Progenitor cell of endocrine pancreas (in vitro differentiated cells): ENCODE data around the gene MBD3L4. TPM values are rescaled to one million over a fixed set of nuclear protein-coding genes. Genes with fewer than 3 reads are reported as not detected.

ENCODE experiments used
- DNase-seq: peaks from one replicate; pipeline ENCODE4 v3.0.0; 2021; ENCODE audit warnings: low spot score; ENCODE audit not compliant: unreplicated experiment
- H3K27ac Mint-ChIP-seq: 2 replicates; pipeline ENCODE4 v1.8.0; 2021; ENCODE audit warnings: mild to moderate bottlenecking, moderate library complexity, mixed read lengths
- H3K27me3 Mint-ChIP-seq: 2 replicates; pipeline ENCODE4 v1.8.0; 2021; ENCODE audit warnings: mixed read lengths
- H3K36me3 Mint-ChIP-seq: 2 replicates; pipeline ENCODE4 v1.8.0; 2022; ENCODE audit warnings: mixed read lengths; ENCODE audit not compliant: insufficient read depth
- H3K4me1 Mint-ChIP-seq: 2 replicates; pipeline ENCODE4 v1.8.0; 2021; ENCODE audit warnings: low read depth, mixed read lengths
- H3K4me3 Mint-ChIP-seq: 2 replicates; pipeline ENCODE4 v1.8.0; 2021; ENCODE audit warnings: low read depth, mild to moderate bottlenecking, moderate library complexity, mixed read lengths
- H3K9me3 Mint-ChIP-seq: 2 replicates; pipeline ENCODE4 v1.8.0; 2021; ENCODE audit warnings: low read depth, mixed read lengths
- total RNA-seq: library from RNA; stranded (reverse); gene quantifications from 2 replicates; pipeline ENCODE4 v1.2.1, GENCODE V29; 2021
- TF ChIP-seq, protein P1 (sequence below): fragments of 200-600 bp; sonication (generic); IDR thresholded peaks from one replicate; pipeline ENCODE4 v1.5.0; 2021; ENCODE audit warnings: antibody characterized with exemption, mild to moderate bottlenecking; ENCODE audit not compliant: unreplicated experiment

MBD3L4 gene
- total RNA-seq, 1 donor from 2014 or later: not detected

DNA sequence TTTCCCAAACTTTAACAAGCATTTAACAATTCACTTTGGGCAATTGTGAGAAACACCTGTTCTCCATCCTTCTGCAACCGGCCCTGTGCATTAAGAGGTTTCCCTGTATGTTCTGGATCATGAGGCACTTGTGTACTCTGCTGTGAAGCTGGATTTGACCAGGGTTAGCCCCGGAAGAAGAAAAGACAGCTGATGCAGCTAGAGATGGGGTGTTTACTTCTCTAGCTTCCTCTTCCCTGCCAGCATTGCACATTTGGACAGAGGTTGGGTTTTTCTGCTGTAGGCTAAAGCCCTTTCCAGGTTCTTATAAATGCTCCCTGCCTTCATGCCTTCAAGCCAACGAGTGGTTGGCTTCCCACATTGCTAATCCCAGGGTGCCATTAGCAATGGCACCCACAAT lies 39.6 kb downstream of the MBD3L4 start:
- TF ChIP-seq, protein P1, sequence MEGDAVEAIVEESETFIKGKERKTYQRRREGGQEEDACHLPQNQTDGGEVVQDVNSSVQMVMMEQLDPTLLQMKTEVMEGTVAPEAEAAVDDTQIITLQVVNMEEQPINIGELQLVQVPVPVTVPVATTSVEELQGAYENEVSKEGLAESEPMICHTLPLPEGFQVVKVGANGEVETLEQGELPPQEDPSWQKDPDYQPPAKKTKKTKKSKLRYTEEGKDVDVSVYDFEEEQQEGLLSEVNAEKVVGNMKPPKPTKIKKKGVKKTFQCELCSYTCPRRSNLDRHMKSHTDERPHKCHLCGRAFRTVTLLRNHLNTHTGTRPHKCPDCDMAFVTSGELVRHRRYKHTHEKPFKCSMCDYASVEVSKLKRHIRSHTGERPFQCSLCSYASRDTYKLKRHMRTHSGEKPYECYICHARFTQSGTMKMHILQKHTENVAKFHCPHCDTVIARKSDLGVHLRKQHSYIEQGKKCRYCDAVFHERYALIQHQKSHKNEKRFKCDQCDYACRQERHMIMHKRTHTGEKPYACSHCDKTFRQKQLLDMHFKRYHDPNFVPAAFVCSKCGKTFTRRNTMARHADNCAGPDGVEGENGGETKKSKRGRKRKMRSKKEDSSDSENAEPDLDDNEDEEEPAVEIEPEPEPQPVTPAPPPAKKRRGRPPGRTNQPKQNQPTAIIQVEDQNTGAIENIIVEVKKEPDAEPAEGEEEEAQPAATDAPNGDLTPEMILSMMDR: no peak
- Mint-ChIP-seq H3K27ac (no peak overlapping the region), H3K27me3 (no peaks in the 10 kb centered on the region), H3K4me3 (no peak overlapping the region), H3K4me1 (no peaks in the 10 kb centered on the region), H3K9me3 (peaks cover 43% of the 10 kb centered on the region), H3K36me3 (peaks cover 2% of the 10 kb centered on the region)
- DNase-seq: no peak

DNA sequence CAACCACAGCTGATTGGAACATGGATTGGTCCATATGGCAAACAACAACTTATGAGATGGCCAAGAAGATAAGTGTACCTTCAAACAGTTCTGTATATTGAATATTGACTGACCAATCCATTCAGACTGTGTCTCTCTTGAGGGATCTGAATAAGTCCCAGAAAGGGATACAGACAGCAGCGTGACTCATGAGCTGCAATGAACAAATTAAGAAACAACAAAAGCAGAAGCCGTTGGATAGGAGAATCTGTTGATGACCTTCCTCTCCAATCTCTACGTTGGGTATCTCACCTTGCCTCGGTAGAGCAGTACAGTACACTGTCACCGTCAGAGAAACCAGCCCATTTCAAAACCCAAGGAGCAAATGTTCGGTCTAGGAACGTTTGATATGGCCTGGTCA lies 40.0 kb downstream of the MBD3L4 start:
- TF ChIP-seq, protein P1: no peak
- no peak overlapping the region for H3K4me3 Mint-ChIP-seq
- peaks cover 6% of the 10 kb centered on the region for H3K36me3 Mint-ChIP-seq
- H3K27ac Mint-ChIP-seq: no peak overlapping the region
- H3K27me3 Mint-ChIP-seq: no peaks in the 10 kb centered on the region
- no peaks in the 10 kb centered on the region for H3K4me1 Mint-ChIP-seq
- peaks cover 47% of the 10 kb centered on the region for H3K9me3 Mint-ChIP-seq
- DNase-seq: no peak

DNA sequence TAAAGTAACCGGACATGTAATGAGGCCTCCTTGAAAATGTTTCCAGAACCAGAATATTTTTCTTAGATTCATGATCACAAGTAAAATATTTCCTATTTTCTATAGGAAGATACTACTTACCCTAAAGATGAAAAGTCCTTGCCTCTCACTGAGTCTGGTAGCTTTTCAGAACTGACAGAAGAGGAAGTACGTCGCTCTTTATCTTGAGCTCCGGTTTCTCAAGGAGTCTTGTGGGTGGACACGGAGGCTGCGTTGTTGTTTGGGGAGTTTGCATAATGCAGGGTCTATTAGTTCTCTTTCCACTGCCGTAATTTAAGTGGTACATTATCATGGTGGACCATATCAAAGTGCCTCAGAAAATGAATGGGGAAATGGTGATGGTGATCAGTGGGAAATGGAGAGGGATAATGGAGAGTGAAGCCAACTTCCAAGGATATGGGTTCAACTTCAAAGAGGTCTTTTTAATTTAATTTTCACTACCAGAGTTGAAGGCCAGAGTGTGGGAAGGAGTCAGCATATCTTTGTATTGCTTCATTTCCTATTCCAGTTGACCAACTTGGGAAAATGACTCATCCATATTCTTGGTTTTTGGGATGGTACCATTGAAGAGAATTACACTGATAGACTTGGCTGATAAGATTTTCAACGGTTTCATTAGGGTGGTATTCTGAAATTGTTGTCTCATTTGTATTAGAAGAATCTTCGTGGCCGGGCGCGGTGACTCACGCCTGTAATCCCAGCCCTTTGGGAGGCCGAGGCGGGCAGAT lies 42.1 kb downstream of the MBD3L4 start:
- H3K36me3 Mint-ChIP-seq: peaks cover 7% of the 10 kb centered on the region
- H3K27ac Mint-ChIP-seq: no peak overlapping the region
- no peak for DNase-seq
- H3K4me3 Mint-ChIP-seq: no peak overlapping the region
- TF ChIP-seq, protein P1: no peak
- no peaks in the 10 kb centered on the region for H3K4me1 Mint-ChIP-seq
- H3K27me3 Mint-ChIP-seq: no peaks in the 10 kb centered on the region
- peaks cover 56% of the 10 kb centered on the region for H3K9me3 Mint-ChIP-seq

DNA sequence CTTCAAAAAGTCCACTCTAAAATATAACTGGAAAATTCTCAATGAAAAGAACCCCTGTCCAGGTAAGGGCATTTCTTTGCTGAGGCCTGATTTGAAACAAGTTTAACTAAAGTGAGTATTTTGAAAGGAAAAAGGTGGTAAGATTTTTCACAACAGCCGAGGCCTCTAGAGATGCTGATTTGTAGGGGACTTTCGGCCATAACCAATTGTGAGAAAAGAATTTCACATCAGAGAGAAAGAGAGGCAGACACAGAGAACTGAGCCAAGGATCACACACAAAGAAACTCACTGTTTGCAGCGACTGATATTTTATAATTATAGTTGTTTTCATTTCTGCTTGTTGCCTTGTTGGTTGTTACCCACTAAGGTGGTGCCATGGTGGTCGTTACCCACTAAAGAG lies 43.2 kb downstream of the MBD3L4 start:
- H3K27me3 Mint-ChIP-seq: no peaks in the 10 kb centered on the region
- H3K4me1 Mint-ChIP-seq: no peaks in the 10 kb centered on the region
- no peak overlapping the region for H3K4me3 Mint-ChIP-seq
- no peak for DNase-seq
- H3K9me3 Mint-ChIP-seq: peaks cover 53% of the 10 kb centered on the region
- peaks cover 6% of the 10 kb centered on the region for H3K36me3 Mint-ChIP-seq
- H3K27ac Mint-ChIP-seq: no peak overlapping the region
- TF ChIP-seq, protein P1: no peak

DNA sequence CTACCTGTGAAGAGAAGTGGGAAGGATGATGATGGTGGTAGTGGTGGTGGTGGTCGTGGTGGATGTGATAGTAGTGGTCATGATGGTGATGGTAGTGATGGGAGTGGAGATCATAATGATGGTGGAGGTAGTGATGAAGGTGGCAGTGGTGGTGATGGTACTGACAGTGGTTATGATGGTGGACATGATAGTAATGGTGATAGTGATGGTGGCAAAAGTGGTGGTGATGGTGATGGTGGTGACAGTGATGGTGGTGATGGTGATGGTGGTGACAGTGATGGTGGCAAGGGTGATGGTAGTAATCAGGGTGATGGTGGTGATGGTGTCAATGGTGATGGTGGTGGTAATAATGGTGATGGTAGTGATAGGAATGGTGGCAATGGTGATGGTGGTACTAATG lies 44.9 kb downstream of the MBD3L4 start:
- no peak for DNase-seq
- Mint-ChIP-seq H3K4me1 (no peaks in the 10 kb centered on the region), H3K27me3 (no peaks in the 10 kb centered on the region), H3K4me3 (no peak overlapping the region), H3K27ac (no peak overlapping the region), H3K36me3 (peaks cover 6% of the 10 kb centered on the region), H3K9me3 (peaks cover 52% of the 10 kb centered on the region)
- TF ChIP-seq, protein P1: no peak
